ENCODE data around the gene CER1.

DNA sequence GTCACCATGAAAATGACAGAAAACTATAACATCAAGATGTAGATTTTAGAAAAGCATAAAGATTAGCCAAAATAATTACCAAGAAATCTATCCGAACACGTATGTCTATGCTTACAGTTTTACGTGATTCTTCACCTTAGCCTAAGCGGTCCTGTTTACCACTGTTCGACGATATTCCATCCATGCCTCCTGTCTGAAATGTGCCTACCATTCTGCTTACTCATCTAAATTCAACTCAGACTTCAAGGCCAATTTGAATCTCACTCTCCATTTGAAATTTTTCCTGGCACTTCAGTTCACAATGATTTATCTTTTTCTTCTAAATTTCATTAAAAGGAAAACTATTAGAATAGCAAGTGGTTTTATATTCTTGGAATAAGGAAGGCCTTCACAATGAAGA, 44.7 kb downstream of the CER1 start:
- no peak for TF ChIP-seq EZH2 (IDR thresholded peaks at IDR 0.05; ENCODE audit: low read length, unreplicated experiment)
- TF ChIP-seq CTCF (conservative IDR thresholded peaks at IDR 0.05; ENCODE audit: low read depth, low read length): no peak
